GM19193 (cell line): ENCODE measurements around the gene PADI6.

ENCODE experiments used
- POLR2A ChIP-seq: IDR thresholded peaks from 4 replicates; pipeline ENCODE4 v1.6.1; 2011; ENCODE audit not compliant: insufficient read depth, insufficient read length; ENCODE audit errors: extremely low read depth

Gene PADI6

GRCh38 chr1:17350928-17351446 lies 21.0 kb upstream of the PADI6 start:
- TF ChIP-seq POLR2A = no peak

DNA sequence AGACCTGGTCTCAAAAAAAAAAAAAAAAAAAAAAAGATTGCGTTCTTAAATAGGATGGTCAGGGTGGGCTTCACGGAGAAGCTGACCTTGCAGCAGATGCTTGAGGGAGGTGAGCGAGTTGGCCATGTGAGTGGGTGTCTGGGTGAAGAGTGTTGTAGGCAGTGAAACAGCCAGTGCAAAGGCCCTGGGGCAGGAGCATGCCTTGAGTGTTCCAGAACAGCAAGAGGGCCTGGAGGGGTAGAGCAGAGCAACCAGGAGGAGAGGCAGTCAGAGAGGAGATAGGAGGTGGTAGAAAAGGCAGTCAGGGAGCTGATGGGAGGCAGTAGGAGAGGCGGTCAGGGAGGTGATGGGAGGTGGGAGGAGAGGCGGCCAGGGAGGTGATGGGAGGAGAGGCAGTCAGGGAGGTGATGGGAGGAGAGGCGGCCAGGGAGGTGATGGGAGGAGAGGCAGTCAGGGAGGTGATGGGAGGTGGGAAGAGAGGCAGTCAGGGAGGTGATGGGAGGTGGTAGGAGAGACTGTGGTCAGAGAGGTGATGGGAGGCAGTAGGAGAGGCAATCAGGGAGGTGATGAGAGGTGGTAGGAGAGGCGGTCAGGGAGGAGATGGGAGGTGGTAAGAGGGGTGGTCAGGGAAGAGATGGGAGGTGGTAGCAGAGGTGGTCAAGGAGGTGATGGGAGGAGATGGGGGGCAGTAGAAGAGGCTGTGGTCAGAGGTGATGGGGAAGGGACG lies 20.2 kb upstream of the PADI6 start:
- no peak for TF ChIP-seq POLR2A

DNA sequence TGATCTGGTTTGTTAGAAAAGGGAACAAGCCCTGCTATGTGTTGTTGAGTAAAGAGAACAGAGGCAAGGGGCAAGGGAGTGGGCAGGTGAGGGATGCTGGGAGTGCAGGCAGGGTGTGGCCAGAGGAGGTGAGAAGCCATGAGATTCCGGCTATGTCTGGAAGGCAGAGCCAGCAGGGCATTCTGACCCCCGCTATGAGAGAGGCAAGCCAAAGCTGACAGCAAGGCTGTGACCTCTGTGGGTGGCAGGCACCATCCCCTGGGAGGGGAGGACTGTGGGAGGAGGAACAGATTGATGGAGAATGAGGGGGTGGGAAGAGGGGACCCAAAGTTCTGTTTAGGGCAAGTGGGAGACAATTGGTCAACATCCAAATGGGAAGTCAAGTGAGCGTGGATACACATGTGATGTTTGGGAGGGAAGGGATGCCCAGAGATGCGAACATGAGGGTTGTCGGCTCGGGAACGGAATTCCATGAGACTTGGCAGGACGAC lies 19.5 kb upstream of the PADI6 start:
- TF ChIP-seq POLR2A = no peak

- TF ChIP-seq POLR2A = no peak
Measured at GRCh38 chr1:17355898-17356297, 16.1 kb upstream of the PADI6 start.

DNA sequence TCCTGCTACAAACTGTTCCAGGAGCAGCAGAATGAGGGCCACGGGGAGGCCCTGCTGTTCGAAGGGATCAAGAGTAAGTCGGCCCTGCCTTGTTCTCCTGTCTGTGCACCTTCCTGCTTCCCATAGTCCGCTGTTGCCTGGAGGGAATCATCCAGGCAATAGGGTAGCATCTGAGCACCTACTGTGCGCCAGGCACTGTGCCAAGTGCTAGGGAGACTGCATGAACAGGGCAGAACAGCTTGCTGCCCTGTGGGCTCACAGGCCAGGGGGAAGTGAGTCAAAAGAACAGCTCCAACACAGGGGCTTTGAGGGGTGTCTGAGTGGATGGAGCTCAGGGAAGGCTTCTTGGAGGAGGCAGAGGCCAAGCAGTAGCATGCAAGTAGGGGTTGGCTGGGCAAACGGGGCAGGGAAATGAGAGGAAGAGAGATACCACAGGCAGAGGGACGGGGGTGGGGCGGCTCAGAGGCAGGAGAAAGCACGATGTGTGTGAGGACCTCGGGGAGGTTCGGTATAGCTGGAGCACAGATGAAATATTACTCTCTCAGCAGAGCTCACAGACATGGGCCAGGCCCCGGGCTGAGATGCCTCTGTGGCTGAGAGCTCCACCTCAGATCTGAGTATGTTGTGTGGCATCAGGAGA lies 15.5 kb upstream of the PADI6 start:
- TF ChIP-seq POLR2A = no peak

GRCh38 chr1:17358557-17358956 lies 13.4 kb upstream of the PADI6 start:
- no peak for TF ChIP-seq POLR2A

- TF ChIP-seq POLR2A = no peak
Measured at GRCh38 chr1:17359031-17359430, 13.0 kb upstream of the PADI6 start.

DNA sequence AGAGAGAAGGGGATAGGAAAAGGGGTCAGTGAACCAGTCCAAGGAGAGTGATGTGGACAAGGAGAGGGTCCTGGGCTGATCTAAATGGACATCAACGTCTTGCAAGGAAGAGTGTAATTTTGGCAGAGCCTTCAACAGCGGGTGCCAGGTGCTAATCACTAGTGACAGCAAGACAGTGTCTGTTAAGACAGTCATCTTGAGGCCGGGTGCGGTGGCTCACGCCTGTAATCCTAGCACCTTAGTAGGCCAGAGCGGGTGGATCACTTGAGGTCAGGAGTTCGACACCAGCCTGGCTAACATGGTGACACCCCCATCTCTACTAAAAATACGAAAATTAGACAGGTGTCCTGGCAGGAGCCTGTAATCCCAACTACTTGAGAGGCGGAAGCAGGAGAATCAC lies 12.2 kb upstream of the PADI6 start:
- TF ChIP-seq POLR2A = no peak

DNA sequence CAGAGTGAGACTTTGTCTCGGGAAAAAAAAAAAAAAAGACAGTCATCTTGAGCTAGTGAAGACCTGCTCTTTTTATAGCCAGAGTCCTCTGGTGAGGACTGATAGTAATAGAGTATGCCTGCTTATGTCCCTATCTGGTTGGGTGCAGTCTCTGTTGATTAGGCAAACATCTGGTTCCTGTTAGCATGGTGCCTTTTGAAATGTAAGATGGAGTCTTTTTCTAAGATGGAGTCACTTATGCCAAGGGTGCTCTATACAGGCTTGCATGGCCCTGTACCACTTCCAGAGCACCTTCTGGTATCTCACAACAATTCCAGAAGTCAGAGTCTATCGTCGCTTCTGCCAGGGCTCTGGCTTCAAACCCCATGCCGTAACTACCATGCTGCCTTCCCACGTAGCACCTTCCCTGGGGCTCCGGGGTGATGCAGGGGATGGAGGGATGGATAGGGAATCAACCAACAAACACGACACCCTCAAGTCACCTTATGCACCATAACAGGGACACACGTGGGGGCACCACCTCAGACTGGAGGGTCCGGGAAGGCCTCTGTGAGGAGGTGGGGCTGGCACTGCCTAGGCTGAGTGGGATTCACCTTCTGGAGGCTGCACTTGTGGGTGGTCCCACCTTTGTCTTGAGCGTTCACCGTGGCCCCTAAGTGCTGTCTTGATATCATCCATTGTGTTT lies 11.6 kb upstream of the PADI6 start:
- TF ChIP-seq POLR2A = no peak

DNA sequence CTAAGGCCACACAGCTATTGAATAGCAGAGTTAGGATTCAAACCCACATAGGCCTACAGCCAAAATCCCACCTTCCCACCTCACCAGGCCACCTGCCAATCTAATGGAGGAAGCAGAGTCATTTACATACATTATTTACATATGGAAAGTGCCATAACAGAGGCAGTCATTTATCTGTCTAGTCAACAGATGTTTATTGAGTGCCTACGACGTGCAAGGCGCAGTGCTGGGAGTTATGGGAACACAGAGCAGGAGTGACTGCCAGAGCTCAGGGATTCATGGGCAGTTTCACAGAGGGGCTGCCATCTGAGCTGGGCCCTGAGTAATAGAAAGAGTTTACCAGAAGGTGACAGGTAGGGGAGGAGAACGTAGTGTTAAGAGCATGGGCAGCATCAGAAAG lies 10.3 kb upstream of the PADI6 start:
- no peak for TF ChIP-seq POLR2A

GRCh38 chr1:17363351-17363750 lies 8.6 kb upstream of the PADI6 start:
- no peak for TF ChIP-seq POLR2A

DNA sequence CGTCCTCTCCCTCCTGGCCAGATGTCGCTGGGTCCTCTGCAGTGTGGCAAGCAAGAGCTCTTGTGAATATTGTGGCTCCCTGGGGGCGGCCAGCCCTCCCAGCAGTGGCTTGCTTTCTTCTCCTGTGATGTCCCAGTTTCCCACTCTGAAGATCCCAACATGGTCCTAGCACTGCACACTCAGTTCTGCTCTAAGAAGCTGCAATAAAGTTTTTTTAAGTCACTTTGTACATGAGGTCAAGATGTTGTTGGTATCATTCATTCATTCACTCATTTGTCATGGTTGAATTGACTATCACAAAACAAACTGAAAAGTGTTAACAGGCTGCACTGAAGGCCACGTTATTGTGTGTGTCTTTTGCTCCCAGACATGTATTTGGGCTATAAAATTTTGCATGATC lies 8.2 kb upstream of the PADI6 start:
- no peak for TF ChIP-seq POLR2A

DNA sequence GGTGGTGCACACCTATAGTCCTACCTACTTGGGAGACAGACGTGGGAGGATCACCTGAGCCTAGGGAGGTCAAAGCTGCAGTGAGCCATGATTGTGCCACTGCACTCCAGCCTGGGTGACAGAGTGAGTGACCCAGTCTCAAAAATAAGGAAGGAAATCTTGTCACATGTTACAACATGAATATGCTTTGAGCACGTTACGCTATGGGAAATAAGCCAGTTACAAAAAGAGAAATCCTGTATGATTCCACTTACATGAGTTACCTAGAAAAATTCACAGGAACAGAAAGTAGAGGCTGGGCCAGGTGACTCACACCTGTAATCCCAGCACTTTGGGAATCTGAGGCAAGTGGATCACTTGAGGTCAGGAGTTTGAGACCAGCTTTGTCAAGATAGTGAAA lies 6.7 kb upstream of the PADI6 start:
- no peak for TF ChIP-seq POLR2A

DNA sequence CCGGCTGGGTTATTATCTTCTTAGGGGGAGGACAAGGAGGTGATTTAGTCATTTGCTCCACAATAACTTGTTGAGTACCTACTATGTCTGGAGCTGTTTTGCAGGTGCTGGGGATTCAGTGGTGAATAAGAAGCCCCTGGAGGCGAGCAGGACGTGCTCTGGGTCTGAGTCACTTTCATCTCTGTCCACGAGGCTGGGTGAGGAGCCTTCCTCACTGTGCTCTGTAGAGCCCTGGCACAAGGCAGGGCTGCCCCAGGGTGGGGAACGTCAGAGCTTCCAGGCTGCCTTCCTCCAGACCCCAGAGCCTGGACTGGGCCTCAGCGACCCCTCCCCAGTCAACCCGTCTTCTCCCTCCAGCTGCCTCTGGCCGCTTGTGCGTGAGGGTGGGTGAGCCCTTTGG lies 2.5 kb upstream of the PADI6 start:
- TF ChIP-seq POLR2A = no peak

GRCh38 chr1:17370618-17371017 lies 1.4 kb upstream of the PADI6 start:
- no peak for TF ChIP-seq POLR2A

DNA sequence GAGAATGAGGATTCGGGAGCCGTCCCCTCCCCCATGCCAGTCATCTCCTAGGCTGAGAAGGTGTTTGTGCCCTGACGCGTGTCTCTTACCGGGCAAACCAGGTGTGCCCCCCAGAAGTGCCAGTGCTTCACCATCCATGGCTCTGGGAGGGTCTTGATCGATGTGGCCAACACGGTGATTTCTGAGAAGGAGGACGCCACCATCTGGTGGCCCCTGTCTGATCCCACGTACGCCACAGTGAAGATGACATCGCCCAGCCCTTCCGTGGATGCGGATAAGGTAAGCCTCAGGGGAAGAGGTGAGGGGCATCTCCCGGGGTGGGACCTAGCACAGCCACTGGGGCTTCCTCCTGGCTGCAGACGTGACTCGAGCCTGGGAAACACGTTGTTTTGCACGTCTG lies 959 bp downstream of the PADI6 start:
- no peak for TF ChIP-seq POLR2A

GRCh38 chr1:17375651-17376050 lies 3.7 kb downstream of the PADI6 start:
- no peak for TF ChIP-seq POLR2A
